Measurements from ENCODE around the gene CMTM8. TPM values are rescaled to one million over a fixed set of nuclear protein-coding genes. Genes with fewer than 3 reads are reported as not detected.
A peak's percentile ranks its signal among the peaks of the same experiment; 100 is the strongest.

CMTM8 gene
- total and polyA plus RNA-seq, 11 donors: 1.7 to 12.1 (median 3.6) TPM

- H3K9me3 ChIP-seq: no peaks in the 10 kb centered on the region
- peaks cover 0 to 41% (median 17%) of the 10 kb centered on the region in 12 donors for H3K4me1 ChIP-seq
- ATAC-seq (no peak), DNase-seq (no peak)
- WGBS, 4 donors: 96 to 98% (median 97%) methylated on average over 4 of the region's 4 CpGs
- intact Hi-C loops (cut with DNase I): no loop called here
- H3K36me3 ChIP-seq: no peaks in the 10 kb centered on the region
- H3K27me3 ChIP-seq: no peaks in the 10 kb centered on the region
- TF ChIP-seq, protein P1, sequence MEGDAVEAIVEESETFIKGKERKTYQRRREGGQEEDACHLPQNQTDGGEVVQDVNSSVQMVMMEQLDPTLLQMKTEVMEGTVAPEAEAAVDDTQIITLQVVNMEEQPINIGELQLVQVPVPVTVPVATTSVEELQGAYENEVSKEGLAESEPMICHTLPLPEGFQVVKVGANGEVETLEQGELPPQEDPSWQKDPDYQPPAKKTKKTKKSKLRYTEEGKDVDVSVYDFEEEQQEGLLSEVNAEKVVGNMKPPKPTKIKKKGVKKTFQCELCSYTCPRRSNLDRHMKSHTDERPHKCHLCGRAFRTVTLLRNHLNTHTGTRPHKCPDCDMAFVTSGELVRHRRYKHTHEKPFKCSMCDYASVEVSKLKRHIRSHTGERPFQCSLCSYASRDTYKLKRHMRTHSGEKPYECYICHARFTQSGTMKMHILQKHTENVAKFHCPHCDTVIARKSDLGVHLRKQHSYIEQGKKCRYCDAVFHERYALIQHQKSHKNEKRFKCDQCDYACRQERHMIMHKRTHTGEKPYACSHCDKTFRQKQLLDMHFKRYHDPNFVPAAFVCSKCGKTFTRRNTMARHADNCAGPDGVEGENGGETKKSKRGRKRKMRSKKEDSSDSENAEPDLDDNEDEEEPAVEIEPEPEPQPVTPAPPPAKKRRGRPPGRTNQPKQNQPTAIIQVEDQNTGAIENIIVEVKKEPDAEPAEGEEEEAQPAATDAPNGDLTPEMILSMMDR (IDR thresholded peaks at IDR 0.05): no peak
- TF ChIP-seq POLR2A (IDR thresholded peaks at IDR 0.05): no peak
- no peak overlapping the region for H3K27ac ChIP-seq
- H3K4me3 ChIP-seq: no peak overlapping the region
These were observed 69.9 kb downstream of the CMTM8 start for GRCh38 chr3:32308378-32308777.

DNA sequence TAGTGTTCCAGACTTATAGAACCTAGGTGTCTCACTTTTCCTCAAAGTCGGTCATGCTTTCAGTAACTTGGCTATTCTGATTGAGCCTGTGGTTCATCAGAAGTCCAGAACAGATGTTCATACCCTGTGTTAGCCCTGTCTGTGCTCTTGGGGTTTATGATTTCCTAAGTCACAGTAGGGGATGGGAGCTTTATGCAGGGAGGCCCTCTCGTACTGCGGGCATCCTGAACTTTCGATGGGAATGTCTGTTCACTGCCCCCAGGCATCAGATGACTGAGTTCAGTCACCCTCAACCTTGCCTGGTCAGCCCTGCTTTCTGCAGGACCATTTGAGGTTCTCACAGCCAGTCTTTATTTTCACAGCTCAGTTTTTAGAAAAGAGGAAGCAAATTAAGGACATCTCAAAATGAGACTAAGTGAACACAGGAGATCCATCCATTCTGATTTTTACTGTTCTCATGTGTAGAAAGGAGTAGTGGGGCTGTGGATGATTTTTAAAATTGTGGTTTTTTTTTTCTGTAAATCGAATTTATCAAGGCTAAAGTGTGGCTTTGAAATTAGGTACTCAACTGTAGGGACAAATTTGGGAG is 71.3 kb downstream of the CMTM8 start:
- TF ChIP-seq, protein P1 (IDR thresholded peaks at IDR 0.05): no peak
- no peak for TF ChIP-seq POLR2A (IDR thresholded peaks at IDR 0.05)
- H3K4me1 ChIP-seq: peaks cover 0 to 41% (median 19%) of the 10 kb centered on the region in 12 donors

DNA sequence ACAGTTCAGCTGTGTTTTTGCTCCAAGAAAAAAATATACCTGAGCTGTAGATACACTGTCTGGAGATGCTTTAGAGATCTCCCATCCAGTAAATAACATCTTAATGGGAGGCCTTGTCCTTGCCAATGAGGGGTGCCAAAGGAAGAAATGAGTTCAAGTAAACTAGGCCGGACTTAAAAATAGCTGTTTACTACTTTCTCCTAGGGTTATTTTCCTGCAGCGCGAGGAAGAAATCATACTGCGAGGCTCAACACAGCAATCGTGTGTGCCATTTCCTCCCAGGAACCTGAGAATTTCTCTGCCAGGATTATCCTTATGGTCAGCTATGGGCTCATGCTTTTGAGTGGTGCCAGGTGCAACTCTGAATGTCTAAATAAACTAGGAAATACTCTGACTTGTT is 71.9 kb downstream of the CMTM8 start:
- H3K27ac ChIP-seq: no peak overlapping the region
- DNase-seq (no peak), ATAC-seq (no peak)
- WGBS, 4 donors: 55 to 69% (median 56%) methylated on average over 5 of the region's 5 CpGs
- no peaks in the 10 kb centered on the region for H3K27me3 ChIP-seq
- peaks cover 0 to 41% (median 19%) of the 10 kb centered on the region in 12 donors for H3K4me1 ChIP-seq
- TF ChIP-seq, protein P1 (IDR thresholded peaks at IDR 0.05): no peak
- no peak for TF ChIP-seq POLR2A (IDR thresholded peaks at IDR 0.05)
- no peaks in the 10 kb centered on the region for H3K36me3 ChIP-seq
- intact Hi-C loops (cut with DNase I): loop anchor here in 1 of 10 donors (10.0 kb wide), 1 partner anchor 154 kb away; no protein-coding TSS in a partner anchor
- H3K9me3 ChIP-seq: no peaks in the 10 kb centered on the region
- H3K4me3 ChIP-seq: no peak overlapping the region

More for the DNA sequence above, 71.3 kb downstream of the CMTM8 start:
- DNase-seq: no peak
- Histone ChIP-seq H3K27me3 (no peaks in the 10 kb centered on the region), H3K4me3 (no peak overlapping the region), H3K27ac (no peak overlapping the region), H3K36me3 (no peaks in the 10 kb centered on the region), H3K9me3 (no peaks in the 10 kb centered on the region)
- intact Hi-C loops (cut with DNase I): loop anchor here in 1 of 10 donors (10.0 kb wide), 1 partner anchor 155 kb away; no protein-coding TSS in a partner anchor
- ATAC-seq: no peak
- WGBS, 4 donors: 83 to 95% (median 87%) methylated on average over 5 of the region's 5 CpGs

- peak in 3 of 4 donors; percentile 47 to 61 (median 55) for ATAC-seq
- intact Hi-C loops (cut with DNase I): loop anchor here in 1 of 10 donors (10.0 kb wide), 1 partner anchor 154 kb away; no protein-coding TSS in a partner anchor
- H3K27ac ChIP-seq: no peak overlapping the region
These were observed 72.7 kb downstream of the CMTM8 start for GRCh38 chr3:32310918-32311839.

More at GRCh38 chr3:32310918-32311839, 72.7 kb downstream of the CMTM8 start:
- no peaks in the 10 kb centered on the region for H3K36me3 ChIP-seq
- H3K4me3 ChIP-seq: no peak overlapping the region
- 58 to 74% (median 67%) methylated on average over 15 of the region's 15 CpGs for WGBS, 4 donors
- H3K9me3 ChIP-seq: no peaks in the 10 kb centered on the region
- no peaks in the 10 kb centered on the region for H3K27me3 ChIP-seq
- DNase-seq: no peak
- TF ChIP-seq POLR2A (IDR thresholded peaks at IDR 0.05): no peak
- TF ChIP-seq, protein P1 (IDR thresholded peaks at IDR 0.05): no peak
- peaks cover 0 to 32% (median 17%) of the 10 kb centered on the region in 12 donors for H3K4me1 ChIP-seq
